ENCODE results near the gene RAP1A. TPM values are rescaled to one million over a fixed set of nuclear protein-coding genes. Genes with fewer than 3 reads are reported as not detected.

RAP1A gene
- total RNA-seq, 1 experiment from 2014 or later = 26.7 TPM

GRCh38 chr1:111706921-111707320 lies 87.3 kb downstream of the RAP1A start:
- Histone ChIP-seq H3K27ac (ENCODE audit: insufficient read length, low read depth, low read length) (no peak overlapping the region), H4K5ac (ENCODE audit: insufficient read length, low read depth, low read length) (no peak overlapping the region), H3K9ac (ENCODE audit: extremely low read depth, insufficient read length, low read length) (no peak overlapping the region), H3K14ac (ENCODE audit: insufficient read depth, low read length) (no peak overlapping the region), H3K23me2 (ENCODE audit: insufficient read length, low read depth, low read length, poor library complexity, severe bottlenecking) (no peaks in the 10 kb centered on the region), H2BK120ac (ENCODE audit: low read depth, low read length, poor library complexity, severe bottlenecking) (no peak overlapping the region), H3K79me2 (ENCODE audit: insufficient read depth, low read length) (no peaks in the 10 kb centered on the region), H3K18ac (ENCODE audit: insufficient read length, low read depth, low read length) (no peak overlapping the region), H4K8ac (replicated peaks; ENCODE audit: insufficient read length, low read depth, low read length) (no peak overlapping the region), H4K91ac (ENCODE audit: insufficient read length, low read depth, low read length) (no peak overlapping the region), H2BK20ac (ENCODE audit: low read depth, low read length, poor library complexity, severe bottlenecking) (no peak overlapping the region), H4K20me1 (ENCODE audit: control insufficient read depth, insufficient read depth, insufficient read length) (no peaks in the 10 kb centered on the region), H2BK5ac (ENCODE audit: insufficient read length, low read length) (no peak overlapping the region), H2AFZ (ENCODE audit: low read length) (no peak overlapping the region), H3T11ph (ENCODE audit: low read length) (no peak overlapping the region), H3K4me1 (ENCODE audit: insufficient read depth, low read length) (no peaks in the 10 kb centered on the region), H3K79me1 (ENCODE audit: insufficient read depth, low read depth, low read length, poor library complexity, severe bottlenecking) (no peaks in the 10 kb centered on the region), H3K4ac (ENCODE audit: low read depth, low read length) (no peak overlapping the region), H2BK12ac (ENCODE audit: insufficient read length, low read depth, low read length) (no peak overlapping the region), H3K9me3 (ENCODE audit: control insufficient read depth, low read depth, low read length) (no peaks in the 10 kb centered on the region), H3K27me3 (ENCODE audit: insufficient read depth, low read length) (no peaks in the 10 kb centered on the region), H3K23ac (ENCODE audit: insufficient read length, low read depth, low read length) (no peak overlapping the region), H2BK15ac (ENCODE audit: low read depth, low read length) (no peak overlapping the region), H3K4me2 (ENCODE audit: insufficient read depth, insufficient read length, low read length) (no peak overlapping the region), H3K56ac (ENCODE audit: insufficient read length, low read depth, low read length) (no peak overlapping the region), H2AK5ac (ENCODE audit: insufficient read length, low read length) (no peak overlapping the region)
- no peaks in the 10 kb centered on the region for H3K4me1 Mint-ChIP-seq
- TF ChIP-seq CTCF (conservative IDR thresholded peaks at IDR 0.05) = no peak
- H3K27ac Mint-ChIP-seq = no peak overlapping the region
- H3K36me3 Mint-ChIP-seq (ENCODE audit: insufficient read depth in 1 of 3, low read depth in 3 of 3) = peaks cover 4 to 28% (median 27%) of the 10 kb centered on the region in 3 experiments
- no peak overlapping the region for H3K4me3 Mint-ChIP-seq
- H3K9me3 Mint-ChIP-seq = no peaks in the 10 kb centered on the region
- no peaks in the 10 kb centered on the region for H3K27me3 Mint-ChIP-seq (ENCODE audit: low read depth)
- no CpG with 5 or more reads among the region's 2 CpGs for WGBS (ENCODE audit: extremely low coverage, insufficient read length, low lambda C conversion rate)
- DNase-seq = no peak
